Mammary epithelial cell (primary cell): Measurements from ENCODE around the gene DUSP22.

Experiments used
- EZH2 ChIP-seq: IDR thresholded peaks from 2 replicates; pipeline ENCODE4 v1.6.1; 2012; ENCODE audit warnings: low read length, inconsistent platforms, borderline replicate concordance
- TF ChIP-seq, protein P1 (sequence below), 2 donors: IDR thresholded peaks in 1 of 2; conservative IDR thresholded peaks in 1 of 2; 2 replicates each; pipeline ENCODE4 v1.5.1; 2011 to 2012; ENCODE audit warnings: inconsistent platforms in 2 of 2, low read length in 2 of 2, mild to moderate bottlenecking in 2 of 2, control low read depth in 1 of 2, low read depth in 1 of 2; ENCODE audit not compliant: insufficient read depth in 1 of 2; ENCODE audit errors: extremely low read depth in 1 of 2

DNA sequence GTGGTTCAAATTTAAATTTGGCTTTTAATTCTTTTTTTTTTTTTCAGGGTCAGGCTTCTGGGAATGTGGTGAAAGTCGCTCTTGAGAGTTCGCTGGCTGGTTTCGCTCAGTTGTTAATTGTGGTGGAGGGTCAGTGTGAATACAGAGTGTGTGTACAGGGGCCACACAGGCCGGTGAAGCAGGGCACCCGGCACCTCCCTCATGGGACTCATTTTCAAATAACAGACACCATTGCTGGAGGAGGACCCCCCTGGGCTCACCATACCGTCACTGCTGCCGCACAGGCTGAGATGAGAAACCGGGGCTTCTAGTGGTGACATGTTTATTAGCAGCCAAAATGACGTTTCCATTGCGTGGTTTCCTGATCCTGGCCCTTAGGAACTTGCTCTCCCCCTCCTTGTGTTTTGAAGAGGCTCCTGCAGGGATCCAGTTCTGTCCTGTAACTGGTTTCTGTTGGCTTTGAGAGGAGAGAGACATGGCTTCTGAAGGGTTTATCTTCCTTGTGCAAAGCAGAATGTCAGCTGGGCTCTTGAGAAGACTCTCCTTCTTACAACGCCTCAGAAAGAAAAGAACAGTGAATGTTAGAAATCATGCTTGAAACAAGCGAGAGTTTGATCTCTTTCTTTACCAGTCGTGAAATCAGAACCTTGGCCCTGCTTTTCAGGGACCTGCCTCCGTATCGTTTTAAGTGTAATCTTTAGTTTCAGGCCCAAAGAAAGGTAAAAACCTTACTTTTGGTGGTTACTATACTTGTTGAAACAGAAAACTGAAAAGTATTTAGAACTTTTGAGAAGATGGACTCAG lies 37.8 kb downstream of the DUSP22 start:
- TF ChIP-seq, protein P1, sequence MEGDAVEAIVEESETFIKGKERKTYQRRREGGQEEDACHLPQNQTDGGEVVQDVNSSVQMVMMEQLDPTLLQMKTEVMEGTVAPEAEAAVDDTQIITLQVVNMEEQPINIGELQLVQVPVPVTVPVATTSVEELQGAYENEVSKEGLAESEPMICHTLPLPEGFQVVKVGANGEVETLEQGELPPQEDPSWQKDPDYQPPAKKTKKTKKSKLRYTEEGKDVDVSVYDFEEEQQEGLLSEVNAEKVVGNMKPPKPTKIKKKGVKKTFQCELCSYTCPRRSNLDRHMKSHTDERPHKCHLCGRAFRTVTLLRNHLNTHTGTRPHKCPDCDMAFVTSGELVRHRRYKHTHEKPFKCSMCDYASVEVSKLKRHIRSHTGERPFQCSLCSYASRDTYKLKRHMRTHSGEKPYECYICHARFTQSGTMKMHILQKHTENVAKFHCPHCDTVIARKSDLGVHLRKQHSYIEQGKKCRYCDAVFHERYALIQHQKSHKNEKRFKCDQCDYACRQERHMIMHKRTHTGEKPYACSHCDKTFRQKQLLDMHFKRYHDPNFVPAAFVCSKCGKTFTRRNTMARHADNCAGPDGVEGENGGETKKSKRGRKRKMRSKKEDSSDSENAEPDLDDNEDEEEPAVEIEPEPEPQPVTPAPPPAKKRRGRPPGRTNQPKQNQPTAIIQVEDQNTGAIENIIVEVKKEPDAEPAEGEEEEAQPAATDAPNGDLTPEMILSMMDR (conservative IDR thresholded peaks at IDR 0.05 in 1 of 2, IDR thresholded peaks at IDR 0.05 in 1 of 2; ENCODE audit: extremely low read depth in 1 of 2, insufficient read depth in 1 of 2, low read depth in 1 of 2, low read length in 2 of 2): no peak
- TF ChIP-seq EZH2: no peak
